Activated CD8-positive, alpha-beta T cell treated with anti-CD3 and anti-CD28 coated beads for 36 hours (primary cell): Measurements from ENCODE around the gene OTOP3. TPM values are rescaled to one million over a fixed set of nuclear protein-coding genes. Genes with fewer than 3 reads are reported as not detected.

Experiments
- ATAC-seq: fragments of 200-7000 bp; cut with Tn5 transposase; one replicate; pipeline ENCODE4 v1.10.0; 2021; ENCODE audit warnings: mild to moderate bottlenecking, moderate library complexity
- CTCF ChIA-PET: fragments of 350-600 bp; sonication (Branson Sonifier 250); formaldehyde crosslinking; loops from one replicate; lab custom pipeline; 2021; ENCODE audit warnings: antibody characterized with exemption; lab: Charles Lee
- POLR2A ChIA-PET: fragments of 350-600 bp; sonication (Branson Sonifier 250); formaldehyde crosslinking; loops from one replicate; lab custom pipeline; 2021; ENCODE audit warnings: antibody characterized with exemption; lab: Charles Lee
- DNase-seq: peaks from one replicate; pipeline ENCODE4 v3.0.0-alpha.2; 2020
- H3K27ac Mint-ChIP-seq: one replicate; pipeline ENCODE4 v1.8.0; 2021; ENCODE audit warnings: mild to moderate bottlenecking, mixed read lengths
- H3K27me3 Mint-ChIP-seq: one replicate; pipeline ENCODE4 v1.8.0; 2021; ENCODE audit warnings: mixed read lengths
- H3K36me3 Mint-ChIP-seq: one replicate; pipeline ENCODE4 v1.8.0; 2021; ENCODE audit warnings: low read depth, mixed read lengths
- H3K4me1 Mint-ChIP-seq: one replicate; pipeline ENCODE4 v1.8.0; 2021; ENCODE audit warnings: low read depth, mixed read lengths
- H3K4me3 Mint-ChIP-seq: one replicate; pipeline ENCODE4 v1.8.0; 2021; ENCODE audit warnings: mild to moderate bottlenecking, moderate library complexity, mixed read lengths
- H3K9me3 Mint-ChIP-seq: one replicate; pipeline ENCODE4 v1.8.0; 2021; ENCODE audit warnings: mixed read lengths
- CTCF ChIP-seq: fragments of 200-600 bp; IDR thresholded peaks from one replicate; pipeline ENCODE4 v1.8.0; 2022; ENCODE audit warnings: antibody characterized with exemption, mild to moderate bottlenecking
- intact Hi-C: fragments of 100-400 bp; cut with micrococcal nuclease; formaldehyde crosslinking; loops from one replicate; pipeline ENCODE4 v1.10.0; 2022
- total RNA-seq, 2 experiments: library from RNA; stranded (reverse); gene quantifications; one replicate each; pipeline ENCODE4 v1.2.3, GENCODE V29; 2021

OTOP3 gene
- total RNA-seq, 2 experiments from 2014 or later = not detected

GRCh38 chr17:74945543-74945942, 9.8 kb downstream of the OTOP3 start:
- no peak overlapping the region for H3K27ac Mint-ChIP-seq
- H3K27me3 Mint-ChIP-seq = peaks cover 4% of the 10 kb centered on the region
- no peak for ATAC-seq

DNA sequence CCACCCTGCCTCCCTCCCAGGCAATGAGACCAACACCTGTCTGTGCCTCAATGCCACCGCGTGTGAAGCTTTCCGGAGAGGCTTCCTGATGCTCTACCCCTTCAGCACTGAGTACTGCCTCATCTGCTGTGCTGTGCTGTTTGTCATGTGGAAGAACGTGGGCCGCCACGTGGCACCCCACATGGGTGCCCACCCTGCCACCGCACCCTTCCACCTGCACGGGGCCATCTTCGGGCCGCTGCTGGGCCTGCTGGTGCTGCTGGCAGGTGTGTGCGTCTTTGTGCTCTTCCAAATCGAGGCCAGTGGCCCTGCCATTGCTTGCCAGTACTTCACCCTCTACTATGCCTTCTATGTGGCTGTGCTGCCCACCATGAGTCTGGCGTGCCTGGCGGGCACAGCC, 10.9 kb downstream of the OTOP3 start:
- DNase-seq (no peak), ATAC-seq (no peak)
- H3K36me3 Mint-ChIP-seq = no peaks in the 10 kb centered on the region
- ChIA-PET POLR2A (interaction anchor here (1.0 kb wide), 1 partner anchor 66 kb away, joined by 4 read pairs; the partner anchor contains the start of gene MRPL58), CTCF (interaction anchor here (0.9 to 2.7 kb wide), 3 partner anchors 11 to 16 kb away, joined by 3 to 14 read pairs (median 9); no protein-coding TSS in a partner anchor)
- no peak for TF ChIP-seq CTCF
- intact Hi-C loops = no loop called here
- no peak overlapping the region for H3K4me3 Mint-ChIP-seq
- H3K4me1 Mint-ChIP-seq = no peaks in the 10 kb centered on the region
- no peaks in the 10 kb centered on the region for H3K9me3 Mint-ChIP-seq
- no peak overlapping the region for H3K27ac Mint-ChIP-seq
- H3K27me3 Mint-ChIP-seq = no peaks in the 10 kb centered on the region

More at GRCh38 chr17:74945543-74945942, 9.8 kb downstream of the OTOP3 start:
- Mint-ChIP-seq H3K36me3 (no peaks in the 10 kb centered on the region), H3K4me3 (no peak overlapping the region), H3K9me3 (no peaks in the 10 kb centered on the region), H3K4me1 (no peaks in the 10 kb centered on the region)
- CTCF ChIA-PET = interaction anchor here (0.8 to 2.7 kb wide), 4 partner anchors 12 to 70 kb away, joined by 3 to 14 read pairs (median 6); no protein-coding TSS in a partner anchor
- no peak for DNase-seq
- no peak for TF ChIP-seq CTCF
- intact Hi-C loops = no loop called here
- POLR2A ChIA-PET = interaction anchor here (1.0 kb wide), 1 partner anchor 67 kb away, joined by 4 read pairs; the partner anchor contains the start of gene MRPL58

DNA sequence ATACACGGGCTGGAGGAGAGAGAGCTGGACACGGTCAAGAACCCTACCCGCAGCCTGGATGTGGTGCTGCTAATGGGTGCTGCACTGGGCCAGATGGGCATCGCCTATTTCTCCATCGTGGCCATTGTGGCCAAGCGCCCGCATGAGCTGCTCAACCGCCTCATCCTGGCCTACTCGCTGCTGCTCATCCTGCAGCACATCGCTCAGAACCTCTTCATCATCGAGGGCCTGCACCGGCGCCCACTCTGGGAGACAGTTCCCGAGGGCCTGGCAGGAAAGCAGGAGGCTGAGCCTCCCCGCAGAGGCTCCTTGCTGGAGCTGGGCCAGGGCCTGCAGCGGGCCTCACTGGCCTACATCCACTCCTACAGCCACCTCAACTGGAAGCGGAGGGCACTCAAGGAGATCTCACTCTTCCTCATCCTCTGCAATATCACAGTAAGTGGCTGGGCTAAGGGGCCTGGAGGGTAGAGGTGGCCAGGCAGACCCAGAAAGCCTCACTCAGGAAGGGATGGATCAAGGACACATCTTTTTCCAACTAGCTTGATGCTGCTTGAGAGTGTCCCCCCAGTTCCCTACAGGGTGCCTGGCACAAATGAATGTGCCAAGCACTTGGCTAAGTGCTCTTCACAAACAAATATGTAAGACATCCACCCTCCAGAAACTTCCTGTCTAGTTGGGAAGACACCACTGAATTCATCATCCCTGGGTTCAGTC, 11.5 kb downstream of the OTOP3 start:
- intact Hi-C loops = no loop called here
- Mint-ChIP-seq H3K4me3 (no peak overlapping the region), H3K4me1 (no peaks in the 10 kb centered on the region), H3K36me3 (no peaks in the 10 kb centered on the region), H3K27ac (no peak overlapping the region), H3K9me3 (no peaks in the 10 kb centered on the region), H3K27me3 (no peaks in the 10 kb centered on the region)
- ATAC-seq = no peak
- ChIA-PET POLR2A (interaction anchor here (0.6 kb wide), 1 partner anchor 11 kb away, joined by 3 read pairs; no protein-coding TSS in a partner anchor), CTCF (interaction anchor here (0.9 to 2.7 kb wide), 3 partner anchors 10 to 16 kb away, joined by 3 to 14 read pairs (median 9); no protein-coding TSS in a partner anchor)
- DNase-seq = no peak
- no peak for TF ChIP-seq CTCF

- ChIA-PET POLR2A (no interaction called here), CTCF (interaction anchor here (2.4 kb wide), 2 partner anchors 9 to 12 kb away, joined by 10 to 13 read pairs; no protein-coding TSS in a partner anchor)
- no peaks in the 10 kb centered on the region for H3K36me3 Mint-ChIP-seq
- no peak overlapping the region for H3K4me3 Mint-ChIP-seq
- ATAC-seq (no peak), DNase-seq (no peak)
- H3K4me1 Mint-ChIP-seq = no peaks in the 10 kb centered on the region
- intact Hi-C loops = no loop called here
- no peaks in the 10 kb centered on the region for H3K27me3 Mint-ChIP-seq
- TF ChIP-seq CTCF = no peak
- no peak overlapping the region for H3K27ac Mint-ChIP-seq
- no peaks in the 10 kb centered on the region for H3K9me3 Mint-ChIP-seq
Measured at GRCh38 chr17:74949455-74950115, 13.9 kb downstream of the OTOP3 start.
